HepG2 (cell line): ENCODE data around the gene RASSF7. TPM values are rescaled to one million over a fixed set of nuclear protein-coding genes. Genes with fewer than 3 reads are reported as not detected.
A peak's percentile ranks its signal among the peaks of the same experiment; 100 is the strongest.

Experiments used
- ATAD3A ChIP-seq: sonication (generic); formaldehyde crosslinking; IDR thresholded peaks from 2 replicates; pipeline ENCODE4 v1.4.0; 2020; ENCODE audit warnings: missing genetic modification reagents
- ATF7 ChIP-seq, 2 experiments: fragments of 450-650 bp in 1 of 2; sonication (generic) in 1 of 2; formaldehyde crosslinking in 1 of 2; IDR thresholded peaks; 2 replicates each; pipeline versions ENCODE4 v1.4.0 to v1.6.1; 2016 to 2020; ENCODE audit warnings: antibody characterized with exemption in 1 of 2, mild to moderate bottlenecking in 1 of 2, missing genetic modification reagents in 1 of 2
- CREB3 ChIP-seq: sonication (generic); formaldehyde crosslinking; IDR thresholded peaks from 2 replicates; pipeline ENCODE4 v1.5.0; 2020; ENCODE audit warnings: missing genetic modification reagents
- DMAP1 ChIP-seq: IDR thresholded peaks from 2 replicates; pipeline ENCODE4 v1.6.1; 2016
- HHEX ChIP-seq: IDR thresholded peaks from 2 replicates; pipeline ENCODE4 v1.6.1; 2016; ENCODE audit warnings: control low read depth
- HMGXB4 ChIP-seq, 2 experiments: sonication (generic) in 1 of 2; formaldehyde crosslinking in 1 of 2; IDR thresholded peaks; 2 replicates each; pipeline versions ENCODE4 v1.4.0 to v1.6.1; 2018 to 2020; ENCODE audit warnings: missing genetic modification reagents in 2 of 2, borderline replicate concordance in 1 of 2, low read depth in 1 of 2, mild to moderate bottlenecking in 1 of 2, missing biosample characterization in 1 of 2
- MZF1 ChIP-seq: sonication (generic); formaldehyde crosslinking; IDR thresholded peaks from 2 replicates; pipeline ENCODE4 v1.8.1; 2023; ENCODE audit warnings: mild to moderate bottlenecking, missing genetic modification reagents, borderline replicate concordance
- NCOR1 ChIP-seq: fragments of 200-600 bp; sonication (generic); IDR thresholded peaks from 2 replicates; pipeline ENCODE4 v1.7.0; 2017; ENCODE audit warnings: antibody characterized with exemption, low read length, borderline replicate concordance
- PAF1 ChIP-seq: IDR thresholded peaks from 2 replicates; pipeline ENCODE4 v1.6.1; 2016; ENCODE audit warnings: missing genetic modification reagents, missing compliant biosample characterization
- PAX8 ChIP-seq: sonication (generic); formaldehyde crosslinking; IDR thresholded peaks from 2 replicates; pipeline ENCODE4 v1.8.0; 2022; ENCODE audit warnings: mild to moderate bottlenecking, missing genetic modification reagents, borderline replicate concordance
- PLRG1 ChIP-seq: fragments of 450-650 bp; conservative IDR thresholded peaks from 2 replicates; pipeline ENCODE4 v1.6.1; 2016
- POLR2AphosphoS5 ChIP-seq: IDR thresholded peaks from 2 replicates; pipeline ENCODE4 v1.6.1; 2012; ENCODE audit warnings: low read depth, low read length
- RNF2 ChIP-seq: fragments of 450-650 bp; conservative IDR thresholded peaks from 2 replicates; pipeline ENCODE4 v1.6.1; 2016; ENCODE audit warnings: low read depth
- SMAD1 ChIP-seq: sonication (generic); formaldehyde crosslinking; IDR thresholded peaks from 2 replicates; pipeline ENCODE4 v1.4.0; 2020; ENCODE audit warnings: missing genetic modification reagents, low read depth, mild to moderate bottlenecking, borderline replicate concordance
- SMC3 ChIP-seq: IDR thresholded peaks from 2 replicates; pipeline ENCODE4 v1.6.1; 2011; ENCODE audit warnings: low read length, improper control_type of control experiment
- SRSF4 ChIP-seq: fragments of 200-400 bp; formaldehyde crosslinking; IDR thresholded peaks from one replicate; pipeline ENCODE4 v1.6.1; 2018; ENCODE audit warnings: mild to moderate bottlenecking, low read depth, low read length, moderate library complexity; ENCODE audit not compliant: poor library complexity, severe bottlenecking
- THAP9 ChIP-seq: sonication (generic); formaldehyde crosslinking; IDR thresholded peaks from 2 replicates; pipeline ENCODE4; 2020; ENCODE audit warnings: missing genetic modification reagents, mild to moderate bottlenecking, borderline replicate concordance
- ZEB1 ChIP-seq: IDR thresholded peaks from 2 replicates; pipeline ENCODE4 v1.6.1; 2012; ENCODE audit warnings: mild to moderate bottlenecking, low read depth, inconsistent platforms; ENCODE audit not compliant: insufficient replicate concordance
- ZNF136 ChIP-seq: sonication (generic); formaldehyde crosslinking; IDR thresholded peaks from 2 replicates; pipeline ENCODE4 v1.8.1; 2022; ENCODE audit warnings: low read depth, mild to moderate bottlenecking, moderate library complexity, missing genetic modification reagents
- ZNF17 ChIP-seq: sonication (generic); formaldehyde crosslinking; IDR thresholded peaks from 2 replicates; pipeline ENCODE4 v1.5.0; 2020; ENCODE audit warnings: mild to moderate bottlenecking, missing genetic modification reagents
- ZNF652 ChIP-seq: IDR thresholded peaks from 2 replicates; pipeline ENCODE4 v1.6.1; 2016; ENCODE audit warnings: low read depth, borderline replicate concordance
- polyA plus RNA-seq, 8 experiments: library from polyadenylated mRNA; depleted of rRNA in 3 of 8; stranded (reverse) in 7 of 8; unstranded in 1 of 8; fragments of >200 nt; fragmentation: Illumina TruSeq in 4 of 8; extraction: Trizol in 4 of 8; gene quantifications; 2 replicates each; pipeline versions ENCODE4 v1.2.1 to v1.2.3, GENCODE V29; 2011 to 2016; ENCODE audit warnings: low read depth in 4 of 8, missing spikeins in 1 of 8, mixed read lengths in 1 of 8; ENCODE audit not compliant: insufficient read depth in 1 of 8
- total RNA-seq, 5 experiments: library from RNA; depleted of rRNA; stranded (reverse); fragments of >200 nt; fragmentation: Illumina TruSeq; extraction: Trizol; gene quantifications; 2 replicates each; pipeline ENCODE4 v1.2.3, GENCODE V29; 2016; ENCODE audit warnings: low read depth in 1 of 5

Gene RASSF7
- total and polyA plus RNA-seq, 2 of the 13 experiments (the other 11 are each of a cell fraction or from before 2014, with no cell fraction given), result 20.2 to 28.6 TPM

- TF ChIP-seq NCOR1 (peak; percentile 66; the same call in 1 of the 2 replicates), ZEB1 (no peak), ATF7 (IDR thresholded peaks at IDR 0.05) (peak; percentile 52; the same call in 1 of the 2 replicates), ATF7 (CRISPR knock-in tag; IDR thresholded peaks at IDR 0.05) (no peak), DMAP1 (CRISPR knock-in tag) (peak; percentile 63; the same call in 1 of the 2 replicates), THAP9 (CRISPR knock-in tag) (no peak), ATAD3A (CRISPR knock-in tag) (no peak), SMAD1 (CRISPR knock-in tag) (no peak), ZNF136 (no peak), PAX8 (CRISPR knock-in tag) (no peak), ZNF652 (no peak), RNF2 (no peak), ZNF17 (CRISPR knock-in tag) (no peak), PAF1 (CRISPR knock-in tag) (no peak), SMC3 (peak; percentile 33; the same call in 1 of the 2 replicates), MZF1 (no peak), CREB3 (no peak), HMGXB4 (CRISPR knock-in tag; IDR thresholded peaks at IDR 0.05; ENCODE audit: borderline replicate concordance in 1 of 2, low read depth in 1 of 2) (peak in 1 of 2 experiments; percentile 65; a peak in 1 of 4 replicates), PLRG1 (no peak), HHEX (CRISPR knock-in tag) (no peak), SRSF4 (no peak), POLR2AphosphoS5 (no peak)
Observed at GRCh38 chr11:587978-588380, 27.2 kb downstream of the RASSF7 start (continued).
